Measurements from ENCODE around the gene HOXB6.

Gene HOXB6

DNA sequence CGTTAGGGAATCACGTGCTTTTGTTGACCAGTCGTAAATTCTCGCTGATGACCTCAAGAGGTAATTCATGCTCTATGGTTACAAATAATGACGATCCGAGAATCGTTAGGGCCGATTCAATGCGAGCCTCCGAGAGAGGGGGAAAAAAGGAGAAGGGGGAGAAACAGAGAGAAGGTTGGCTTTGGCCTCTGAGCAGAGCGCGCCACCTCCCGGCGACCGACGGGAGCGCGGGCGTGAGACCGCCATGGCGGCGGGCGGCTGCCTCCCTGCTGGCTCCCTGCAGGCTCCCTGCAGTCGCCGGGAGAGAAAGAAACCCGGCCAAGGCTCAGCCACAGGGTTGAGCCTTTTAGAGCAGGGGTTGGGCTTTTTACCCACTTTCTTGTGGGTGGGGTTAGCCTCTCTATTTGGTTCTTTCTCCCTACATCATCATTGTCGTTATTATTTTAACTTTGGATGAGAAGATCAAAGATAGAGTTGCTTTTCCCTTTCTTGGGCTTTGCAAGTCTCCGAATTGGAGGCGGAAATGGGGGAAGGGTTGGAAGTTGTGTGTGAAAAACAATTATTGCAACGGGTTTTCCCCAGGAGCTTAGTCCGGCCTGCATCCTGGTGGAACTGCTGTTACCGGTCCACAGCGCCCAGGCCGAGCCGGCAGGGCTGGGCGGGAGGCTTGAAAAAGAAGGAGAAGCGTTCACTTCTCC is 10.8 kb downstream of the HOXB6 start:
- DNase-seq = peak; percentile 69 to 88 (median 84)

GRCh38 chr17:48593126-48593829 is 11.5 kb downstream of the HOXB6 start, which contains the start of gene HOXB5:
TSS of gene HOXB5 (minus strand) at chr17:48593779. CDS start at chr17:48593682, 97 bp downstream.
- DNase-seq = peak in 3 of 4 experiments; percentile 17 to 50 (median 40)

- DNase-seq = peak in 1 of 4 experiments; percentile 17
Observed at GRCh38 chr17:48592577-48592976, 12.2 kb downstream of the HOXB6 start.

- DNase-seq = peak in 1 of 4 experiments; percentile 15
Observed at GRCh38 chr17:48592057-48592514, 12.7 kb downstream of the HOXB6 start.

DNA sequence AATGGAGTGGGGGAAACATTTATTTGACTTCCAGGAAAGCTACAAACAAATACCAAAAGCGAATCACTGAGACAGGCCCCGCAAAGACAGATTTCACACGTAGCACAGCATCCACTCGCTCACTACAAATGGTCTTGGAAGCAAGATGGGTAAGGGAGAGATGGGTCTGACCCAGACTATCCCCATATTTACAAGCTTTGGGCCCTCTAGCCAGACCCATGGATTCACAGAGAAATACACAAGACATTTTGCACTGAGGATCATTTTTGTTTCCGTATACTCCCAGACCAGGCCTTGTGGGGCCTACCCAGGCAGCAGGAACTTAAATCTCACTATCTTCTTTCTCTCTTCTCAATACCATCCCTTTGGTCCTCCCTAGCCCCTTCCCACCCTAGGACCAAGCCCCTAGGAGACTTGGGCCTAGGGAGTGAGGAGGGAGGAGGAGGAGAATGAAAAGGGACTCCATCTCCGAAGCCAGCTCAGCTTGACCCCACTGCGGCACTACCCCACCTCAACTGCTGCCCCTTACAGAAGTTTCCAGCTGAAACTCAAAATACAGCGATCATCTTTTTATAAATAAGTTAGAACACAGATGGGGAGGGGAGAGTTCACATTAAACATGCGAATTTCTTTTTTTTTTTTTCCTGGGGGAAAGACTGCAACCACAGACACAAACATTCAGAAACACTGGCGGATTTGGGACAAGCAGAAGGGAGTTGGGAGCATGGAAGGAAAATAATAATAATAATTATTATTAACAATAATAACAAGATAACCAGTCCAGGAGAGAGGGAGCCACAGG is 13.3 kb downstream of the HOXB6 start:
- DNase-seq = no peak

- DNase-seq = no peak
Observed at GRCh38 chr17:48590607-48591161, 14.1 kb downstream of the HOXB6 start.

GRCh38 chr17:48589831-48590606 is 14.8 kb downstream of the HOXB6 start, which contains the start of gene HOXB3:
TSS of gene HOXB3 (minus strand) at chr17:48590241. CDS start at chr17:48552474, 37,767 bp downstream.
- DNase-seq = peak in 1 of 4 experiments; percentile 14

DNA sequence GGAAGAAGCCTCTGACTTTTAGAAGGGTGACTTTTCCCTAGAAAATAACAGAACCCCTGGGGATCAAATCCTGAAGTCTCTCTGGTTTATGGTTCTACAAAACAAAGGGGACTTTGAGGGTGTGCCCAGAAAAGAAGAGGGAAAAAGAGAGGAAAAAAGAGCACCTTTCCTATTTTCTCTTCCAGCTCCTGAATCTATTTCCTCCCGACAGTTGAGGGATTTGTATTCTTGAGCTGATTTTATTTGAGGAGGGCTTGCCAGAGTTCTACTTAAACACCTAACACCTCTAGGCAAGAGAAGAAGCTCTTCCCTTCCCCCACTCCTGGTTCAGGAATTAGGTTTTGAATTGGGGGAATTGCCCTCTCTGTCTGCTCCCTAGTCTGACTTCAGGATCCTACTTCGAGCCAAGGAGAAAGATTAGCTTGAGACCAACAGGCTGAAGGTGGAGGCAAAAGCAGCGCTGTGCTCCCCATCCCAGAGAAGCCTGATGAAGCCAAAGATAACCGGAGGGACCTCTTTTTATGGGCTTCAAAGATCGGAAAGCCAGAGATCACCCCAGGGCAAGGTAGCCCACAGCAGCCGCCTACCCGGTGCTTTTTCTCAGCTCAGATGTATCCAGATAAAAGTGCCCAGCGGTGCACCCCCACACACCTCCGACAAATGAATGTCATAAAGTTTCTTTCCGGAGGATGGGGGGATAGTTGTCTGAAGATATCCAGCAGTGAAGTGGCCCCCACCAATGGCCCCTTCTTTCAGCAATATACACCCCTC is 15.5 kb downstream of the HOXB6 start:
- no peak for DNase-seq

DNA sequence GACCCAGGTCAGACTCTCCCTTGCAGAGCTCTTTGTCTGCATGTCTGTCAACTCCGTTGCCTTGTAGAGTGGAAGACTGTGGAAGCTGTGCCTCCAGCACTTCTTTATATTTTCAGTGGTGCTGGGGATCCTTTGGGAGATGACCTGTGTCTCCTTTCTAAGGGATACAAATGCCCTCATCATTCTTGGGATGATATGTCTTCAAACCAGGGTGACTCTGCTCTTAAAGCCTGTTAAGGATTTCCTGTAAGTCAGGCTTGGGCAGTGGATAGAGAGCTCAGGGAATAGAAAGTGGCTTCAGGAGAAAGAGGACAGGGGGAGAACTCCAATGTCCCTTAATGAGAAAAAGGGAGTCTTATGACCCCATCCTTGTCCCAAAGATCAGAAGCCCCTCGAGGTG is 16.3 kb downstream of the HOXB6 start:
- DNase-seq = no peak

GRCh38 chr17:48588074-48588415 is 16.7 kb downstream of the HOXB6 start:
- no peak for DNase-seq

GRCh38 chr17:48587276-48588073 is 17.3 kb downstream of the HOXB6 start:
- DNase-seq = peak in 3 of 4 experiments; percentile 47 to 60 (median 54)

- peak in 3 of 4 experiments; percentile 16 to 45 (median 35) for DNase-seq
Observed at GRCh38 chr17:48586355-48587258, 18.2 kb downstream of the HOXB6 start.

DNA sequence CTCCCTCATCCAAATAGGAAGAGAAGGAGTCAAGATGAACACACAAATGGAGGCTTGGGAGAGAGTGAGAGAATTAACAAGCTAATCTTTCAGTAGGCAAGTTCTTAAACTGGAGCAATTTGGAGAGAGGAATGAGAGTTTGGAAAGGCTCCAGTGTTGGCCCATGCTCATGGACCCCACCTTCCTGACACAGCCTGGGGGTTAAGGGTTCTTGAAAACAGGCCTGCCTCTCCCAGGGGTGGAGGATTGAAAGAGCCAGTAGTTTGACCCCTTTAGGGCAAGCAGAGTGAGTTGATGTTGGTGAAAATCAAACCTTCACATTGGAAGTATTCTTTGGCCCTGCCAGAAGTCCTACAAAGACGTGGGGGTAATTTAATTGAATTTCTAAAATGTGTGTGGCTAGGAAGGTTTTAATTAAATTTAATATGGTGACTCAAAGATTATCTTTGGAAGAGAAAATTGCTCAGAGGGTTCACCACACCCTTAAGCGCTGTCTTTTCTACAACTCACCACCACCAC is 20.5 kb downstream of the HOXB6 start:
- no peak for DNase-seq

GRCh38 chr17:48583708-48584222 is 21.0 kb downstream of the HOXB6 start:
- no peak for DNase-seq

GRCh38 chr17:48582750-48583069 is 22.1 kb downstream of the HOXB6 start:
- no peak for DNase-seq

- DNase-seq = peak in 2 of 4 experiments; percentile 23 to 31
Observed at GRCh38 chr17:48579760-48580554, 24.8 kb downstream of the HOXB6 start.

GRCh38 chr17:48579471-48579759 is 25.4 kb downstream of the HOXB6 start:
- DNase-seq = no peak

Measured in suppressor macrophage (primary cell).